GM18498 (cell line): ENCODE measurements around the gene SOBP.
A peak's percentile ranks its signal among the peaks of the same experiment; 100 is the strongest.

ENCODE experiments used
- ATAC-seq: cut with Tn5 transposase; IDR thresholded peaks from one replicate; pipeline ENCODE4 v1.9.1; 2021; ENCODE audit warnings: mild to moderate bottlenecking, moderate library complexity; ENCODE audit not compliant: unreplicated experiment

The SOBP gene

DNA sequence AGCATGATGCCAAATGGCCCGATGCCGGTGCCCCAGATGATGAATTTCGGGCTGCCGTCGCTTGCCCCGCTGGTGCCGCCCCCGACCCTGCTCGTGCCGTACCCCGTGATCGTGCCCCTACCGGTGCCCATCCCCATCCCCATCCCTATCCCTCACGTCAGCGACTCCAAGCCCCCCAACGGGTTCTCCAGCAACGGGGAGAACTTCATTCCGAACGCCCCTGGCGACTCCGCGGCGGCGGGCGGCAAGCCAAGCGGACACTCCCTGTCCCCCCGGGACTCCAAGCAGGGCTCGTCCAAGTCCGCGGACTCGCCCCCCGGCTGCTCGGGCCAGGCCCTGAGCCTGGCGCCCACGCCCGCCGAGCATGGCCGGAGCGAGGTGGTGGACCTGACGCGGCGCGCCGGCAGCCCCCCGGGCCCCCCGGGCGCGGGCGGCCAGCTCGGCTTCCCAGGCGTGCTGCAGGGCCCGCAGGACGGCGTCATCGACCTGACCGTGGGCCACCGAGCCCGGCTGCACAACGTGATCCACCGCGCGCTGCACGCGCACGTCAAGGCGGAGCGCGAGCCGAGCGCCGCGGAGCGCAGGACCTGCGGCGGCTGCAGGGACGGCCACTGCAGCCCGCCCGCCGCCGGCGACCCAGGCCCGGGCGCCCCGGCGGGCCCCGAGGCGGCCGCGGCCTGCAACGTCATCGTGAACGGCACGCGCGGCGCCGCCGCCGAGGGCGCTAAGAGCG is 144.6 kb downstream of the SOBP start:
- no peak for ATAC-seq

DNA sequence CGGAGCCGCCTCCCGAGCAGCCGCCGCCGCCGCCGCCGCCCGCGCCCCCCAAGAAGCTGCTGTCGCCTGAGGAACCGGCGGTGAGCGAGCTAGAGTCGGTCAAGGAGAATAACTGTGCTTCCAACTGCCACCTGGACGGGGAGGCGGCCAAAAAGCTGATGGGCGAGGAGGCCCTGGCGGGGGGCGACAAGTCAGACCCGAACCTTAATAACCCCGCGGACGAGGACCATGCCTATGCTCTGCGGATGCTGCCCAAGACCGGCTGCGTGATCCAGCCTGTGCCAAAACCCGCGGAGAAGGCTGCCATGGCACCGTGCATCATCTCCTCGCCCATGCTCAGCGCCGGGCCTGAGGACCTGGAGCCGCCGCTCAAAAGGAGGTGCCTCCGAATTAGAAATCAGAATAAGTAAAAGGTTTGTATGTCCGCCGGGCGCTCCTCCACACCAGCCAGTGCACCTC is 145.2 kb downstream of the SOBP start:
- no peak for ATAC-seq

DNA sequence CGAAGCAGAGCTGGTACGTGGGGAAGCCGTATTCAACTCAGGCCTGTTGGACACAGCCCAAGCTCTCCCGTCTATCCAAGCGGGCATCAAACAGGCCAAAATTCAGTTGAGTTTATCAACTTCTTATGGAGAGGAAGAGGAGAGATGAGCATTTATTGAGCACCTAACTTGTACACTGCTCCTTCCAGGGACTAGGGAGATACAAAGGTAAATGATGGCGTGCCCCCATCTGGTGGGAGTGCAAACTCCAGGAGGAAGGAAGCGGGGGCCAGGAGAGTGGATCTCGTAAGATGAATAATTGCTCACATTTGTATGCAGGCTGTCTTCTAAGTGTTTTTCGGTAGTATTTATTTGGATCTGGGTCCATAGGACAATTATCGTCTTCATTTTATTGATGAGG is 146.6 kb downstream of the SOBP start:
- ATAC-seq = no peak

DNA sequence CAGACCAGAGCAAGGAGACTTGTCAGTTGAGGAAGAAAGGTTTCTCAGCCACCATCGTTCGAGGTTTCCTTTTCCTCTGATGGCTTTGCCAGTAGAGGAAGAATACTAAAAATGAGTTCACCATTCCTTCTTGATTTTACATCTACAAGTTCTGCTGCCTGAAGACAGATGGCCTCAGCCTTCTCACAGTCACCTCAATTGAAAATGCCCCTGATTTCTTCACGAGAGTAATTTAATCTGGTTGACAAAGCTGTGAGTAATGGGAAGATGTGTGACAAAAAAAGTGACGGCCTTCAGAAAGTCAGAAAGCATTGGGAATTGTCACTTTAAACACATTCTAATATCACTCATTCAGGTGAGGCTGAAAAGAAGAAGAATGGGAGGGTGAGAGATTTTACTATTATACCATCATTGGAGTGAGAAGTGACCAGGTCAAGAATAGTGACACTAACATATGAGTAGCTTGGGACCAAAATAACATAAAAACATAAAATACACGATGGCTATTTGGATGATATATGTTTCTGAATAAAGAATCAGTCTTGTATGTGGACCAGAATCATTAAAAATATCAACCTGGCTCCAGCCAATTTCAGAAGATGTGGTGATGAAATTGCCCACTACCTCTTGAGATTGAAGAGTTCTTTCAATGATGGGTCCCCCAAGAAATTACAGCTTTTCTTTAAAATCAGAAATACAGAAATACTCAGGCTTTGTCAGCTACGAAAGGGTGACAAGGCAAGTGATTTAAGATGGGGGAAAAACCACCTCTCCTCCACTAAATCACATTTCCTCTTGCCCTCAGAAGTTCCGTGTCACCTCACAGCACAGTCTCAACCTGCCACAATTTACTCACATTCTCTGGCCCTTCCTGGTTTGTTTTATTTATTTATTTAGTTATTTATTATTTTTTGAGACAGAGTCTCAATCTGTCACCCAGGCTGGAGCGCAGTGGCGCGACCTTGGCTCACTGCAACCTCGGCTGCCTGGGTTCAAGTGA is 147.7 kb downstream of the SOBP start:
- ATAC-seq = no peak

DNA sequence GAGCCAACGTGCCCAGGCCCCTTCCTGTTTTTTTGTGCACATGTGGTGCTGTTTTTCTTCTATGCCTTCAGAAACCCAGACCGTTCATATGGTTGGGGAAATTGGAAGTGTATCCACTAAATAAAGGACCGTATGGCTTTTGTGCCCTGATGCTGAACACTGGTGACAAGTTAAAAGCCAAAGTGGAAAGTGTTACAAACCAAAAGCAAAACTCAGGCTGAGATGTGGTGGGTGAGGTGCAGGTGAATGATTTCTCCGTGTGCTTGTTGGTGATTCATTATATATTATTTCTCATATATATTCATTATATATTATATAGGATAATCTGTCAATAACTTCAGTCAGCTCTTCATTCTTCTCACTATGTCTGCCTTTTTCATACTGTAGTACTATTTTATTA is 148.6 kb downstream of the SOBP start:
- no peak for ATAC-seq

DNA sequence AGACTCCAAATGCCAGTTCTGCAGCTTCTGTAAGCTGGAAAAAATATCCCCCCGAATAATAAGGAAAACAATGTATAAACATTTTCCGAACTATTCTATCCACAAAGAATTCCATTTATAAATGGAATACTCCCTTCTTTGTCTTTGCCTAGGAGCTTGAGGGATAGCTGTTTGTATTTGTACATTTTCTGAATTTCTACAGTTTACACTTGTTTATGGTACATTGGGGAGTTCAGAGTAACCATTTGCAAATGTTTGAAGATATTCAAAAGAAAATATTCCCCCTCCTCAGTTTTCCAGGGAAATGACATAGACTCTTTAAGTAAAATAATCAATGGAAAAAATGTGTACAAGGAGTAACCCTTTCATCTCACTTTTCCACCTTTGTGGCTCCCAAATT is 149.6 kb downstream of the SOBP start:
- ATAC-seq = no peak

- ATAC-seq = no peak
Observed at GRCh38 chr6:107641071-107641470, 151.2 kb downstream of the SOBP start.

DNA sequence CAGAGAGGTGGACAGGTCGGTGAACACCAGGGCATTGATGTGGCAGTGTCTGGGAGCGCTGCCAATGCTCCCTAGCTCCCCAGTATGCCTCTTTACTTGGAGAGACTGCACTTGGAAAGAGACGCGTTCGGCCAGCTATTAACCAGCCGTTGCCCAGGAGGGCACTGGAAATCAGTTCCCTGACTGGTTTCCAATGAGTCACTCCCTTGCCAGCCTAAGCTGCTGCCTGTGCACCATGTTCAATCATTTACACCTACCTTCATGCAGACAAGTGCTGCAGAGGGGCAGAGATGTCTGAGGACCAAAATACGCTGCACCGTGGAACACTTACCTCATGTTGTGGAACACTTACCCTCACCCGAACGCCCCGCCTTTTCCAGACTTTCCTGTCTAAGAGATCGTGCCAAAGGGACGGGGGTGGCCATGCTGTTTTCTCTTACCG is 151.6 kb downstream of the SOBP start:
- ATAC-seq = no peak

DNA sequence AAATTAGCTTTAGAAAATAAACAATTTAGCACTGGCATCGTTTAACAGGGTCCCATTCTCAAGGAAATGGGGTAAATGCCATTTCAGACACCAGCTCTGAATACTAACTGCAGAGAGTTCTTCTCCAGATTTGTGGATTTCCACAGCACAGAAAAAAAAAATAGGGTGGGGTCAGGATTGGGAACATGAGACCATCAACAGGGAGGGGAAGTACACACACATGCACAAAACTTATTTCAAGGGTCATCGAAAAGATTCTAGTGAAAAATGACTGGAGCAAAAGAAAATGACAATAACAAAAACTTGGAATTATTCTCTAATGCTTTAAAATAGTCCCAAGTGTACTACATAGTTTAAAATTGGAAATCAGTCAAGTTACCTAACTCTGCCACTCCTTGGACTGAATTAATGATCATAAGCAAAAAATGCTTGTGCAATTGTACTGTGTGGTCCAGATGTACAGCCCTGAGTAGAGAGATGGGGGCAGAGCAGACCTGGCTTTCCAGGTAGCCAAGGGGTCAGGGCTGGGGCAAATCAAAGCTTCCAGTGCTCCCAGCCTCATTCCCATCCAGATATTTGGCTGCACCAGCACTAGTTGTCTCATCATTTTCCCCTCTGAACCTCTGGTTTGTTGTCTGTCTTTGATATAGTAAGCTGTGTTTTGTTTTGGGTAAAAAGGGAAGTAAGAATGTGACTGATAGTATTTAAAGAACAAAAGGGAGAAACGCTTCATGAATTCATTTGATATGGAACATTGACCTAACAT is 152.4 kb downstream of the SOBP start:
- ATAC-seq = peak; percentile 67

GRCh38 chr6:107642861-107643328 is 153.0 kb downstream of the SOBP start:
- ATAC-seq = peak; percentile 6

- ATAC-seq = no peak
Observed at GRCh38 chr6:107644513-107644912, 154.6 kb downstream of the SOBP start.

GRCh38 chr6:107645740-107646139 is 155.8 kb downstream of the SOBP start:
- no peak for ATAC-seq

- ATAC-seq = no peak
Observed at GRCh38 chr6:107646176-107646575, 156.3 kb downstream of the SOBP start.

DNA sequence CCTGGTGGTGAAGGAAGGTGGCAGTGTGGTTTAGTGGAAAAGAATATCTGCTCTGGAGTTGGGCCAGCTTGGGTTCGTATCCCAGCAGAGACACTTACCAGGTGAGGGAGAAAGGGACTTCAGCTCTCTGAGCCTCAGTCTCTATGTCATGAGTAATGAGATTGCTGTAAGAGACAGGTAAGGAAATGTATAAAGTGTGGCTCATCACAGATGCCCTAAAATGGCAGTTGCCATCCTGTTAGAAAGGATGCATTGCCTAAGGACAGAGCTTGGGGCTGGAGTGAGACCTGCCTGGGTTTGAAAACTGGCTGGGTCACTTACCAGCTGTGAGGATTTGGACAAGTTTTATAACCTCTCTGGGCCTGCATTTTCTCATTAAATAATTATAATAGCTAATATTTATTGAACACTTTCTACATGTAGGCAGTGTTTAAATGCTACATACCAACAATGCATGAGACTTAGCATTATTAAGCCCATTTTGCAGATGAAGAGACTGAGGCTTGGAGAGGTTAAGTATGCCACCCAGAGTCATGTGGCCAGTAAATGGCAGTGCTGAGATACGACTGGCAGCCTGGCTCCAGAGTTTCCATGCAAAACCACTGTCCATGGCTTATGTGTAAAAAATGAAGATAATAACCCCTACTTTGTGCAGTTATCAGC is 157.0 kb downstream of the SOBP start:
- ATAC-seq = no peak

DNA sequence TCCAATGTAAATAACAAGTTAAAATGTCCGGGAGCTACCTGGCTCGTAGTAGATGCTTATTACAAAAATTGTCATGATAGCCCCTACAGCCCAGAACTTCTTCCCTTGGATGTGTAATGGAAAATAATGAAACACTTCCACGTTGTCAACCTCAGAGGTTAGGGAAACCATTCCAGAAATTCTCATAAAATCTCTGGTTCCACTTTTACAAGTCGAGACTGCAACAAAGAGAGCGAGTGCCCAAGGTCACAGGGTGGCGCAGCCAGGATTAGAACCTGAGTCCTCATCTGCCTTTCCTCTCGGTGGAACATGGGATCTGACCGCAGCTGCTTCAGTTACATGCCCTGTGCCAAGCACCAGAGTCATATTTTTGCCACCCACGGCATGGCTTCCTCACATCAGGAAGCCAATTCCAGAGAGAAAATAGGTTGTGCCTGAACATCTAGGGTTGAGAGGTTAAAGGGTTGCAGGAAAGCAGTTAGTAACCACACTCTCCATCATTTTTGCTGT is 157.6 kb downstream of the SOBP start:
- no peak for ATAC-seq

GRCh38 chr6:107648983-107649382 is 159.1 kb downstream of the SOBP start:
- ATAC-seq = no peak

GRCh38 chr6:107652526-107653182 is 162.7 kb downstream of the SOBP start:
- no peak for ATAC-seq

DNA sequence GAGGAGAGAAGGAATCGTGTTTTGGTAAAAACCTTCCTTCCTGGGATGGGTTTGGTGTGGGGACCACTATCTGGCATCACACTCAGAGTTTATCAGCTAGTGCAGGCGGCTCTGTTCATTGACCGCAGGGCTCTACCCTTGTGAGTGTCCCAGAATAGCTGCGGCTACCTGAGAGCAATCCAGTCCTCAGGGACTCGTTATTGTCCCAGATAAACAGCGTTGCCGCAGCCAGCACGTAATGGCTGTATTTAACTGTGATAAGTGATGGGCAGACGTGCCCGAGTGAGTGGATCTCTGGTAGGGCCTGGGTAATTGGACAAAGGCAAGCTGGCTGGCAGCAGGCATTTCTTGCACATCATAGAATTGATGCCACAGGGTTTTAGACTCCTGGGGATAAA is 163.3 kb downstream of the SOBP start:
- ATAC-seq = no peak

- no peak for ATAC-seq
Observed at GRCh38 chr6:107653861-107654394, 164.0 kb downstream of the SOBP start.
